Measurements from ENCODE around the gene KRT35.

The KRT35 gene

GRCh38 chr17:41468346-41468745 is 12.6 kb downstream of the KRT35 start:
- TF ChIP-seq MYC (IDR thresholded peaks at IDR 0.05; ENCODE audit: low read depth, low read length): no peak
- TF ChIP-seq CTCF (IDR thresholded peaks at IDR 0.05; ENCODE audit: low read depth, low read length): no peak
- TF ChIP-seq MAX (IDR thresholded peaks at IDR 0.05; ENCODE audit: low read depth, low read length): no peak
- TF ChIP-seq POLR2A (IDR thresholded peaks at IDR 0.05; ENCODE audit: extremely low read depth, insufficient read length): no peak
- no peak overlapping the region for H3K4me3 ChIP-seq (ENCODE audit: low read depth, low read length)
- no peak for DNase-seq (ENCODE audit: low read depth)

- no peak overlapping the region for H3K4me3 ChIP-seq (ENCODE audit: low read depth, low read length)
- TF ChIP-seq CTCF (IDR thresholded peaks at IDR 0.05; ENCODE audit: low read depth, low read length) (no peak), MYC (IDR thresholded peaks at IDR 0.05; ENCODE audit: low read depth, low read length) (no peak), MAX (IDR thresholded peaks at IDR 0.05; ENCODE audit: low read depth, low read length) (no peak), POLR2A (IDR thresholded peaks at IDR 0.05; ENCODE audit: extremely low read depth, insufficient read length) (no peak)
- no peak for DNase-seq (ENCODE audit: low read depth)
Measured at GRCh38 chr17:41467561-41467960, 13.4 kb downstream of the KRT35 start.

- DNase-seq (ENCODE audit: low read depth): no peak
- TF ChIP-seq MAX (IDR thresholded peaks at IDR 0.05; ENCODE audit: low read depth, low read length) (no peak), CTCF (IDR thresholded peaks at IDR 0.05; ENCODE audit: low read depth, low read length) (no peak)
Measured at GRCh38 chr17:41466988-41467387, 14.0 kb downstream of the KRT35 start, which contains the start of gene KRT32. Gene KRT32 (minus strand): TSS chr17:41467386. CDS start chr17:41467325, 61 bp downstream.

GRCh38 chr17:41464682-41465081 is 16.3 kb downstream of the KRT35 start:
- H3K4me3 ChIP-seq (ENCODE audit: low read depth, low read length): no peak overlapping the region
- TF ChIP-seq CTCF (IDR thresholded peaks at IDR 0.05; ENCODE audit: low read depth, low read length): no peak
- TF ChIP-seq MYC (IDR thresholded peaks at IDR 0.05; ENCODE audit: low read depth, low read length): no peak
- no peak for TF ChIP-seq POLR2A (IDR thresholded peaks at IDR 0.05; ENCODE audit: extremely low read depth, insufficient read length)
- TF ChIP-seq MAX (IDR thresholded peaks at IDR 0.05; ENCODE audit: low read depth, low read length): no peak
- DNase-seq (ENCODE audit: low read depth): no peak

More at GRCh38 chr17:41466988-41467387, 14.0 kb downstream of the KRT35 start, which contains the start of gene KRT32:
- H3K4me3 ChIP-seq (ENCODE audit: low read depth, low read length): no peak within 1 kb of the TSS

- DNase-seq (ENCODE audit: low read depth): no peak
- TF ChIP-seq MYC (IDR thresholded peaks at IDR 0.05; ENCODE audit: low read depth, low read length) (no peak), MAX (IDR thresholded peaks at IDR 0.05; ENCODE audit: low read depth, low read length) (no peak)
- H3K4me3 ChIP-seq (ENCODE audit: low read depth, low read length): no peak overlapping the region
Measured at GRCh38 chr17:41464173-41464572, 16.8 kb downstream of the KRT35 start.

GRCh38 chr17:41463746-41464145 is 17.2 kb downstream of the KRT35 start:
- no peak overlapping the region for H3K4me3 ChIP-seq (ENCODE audit: low read depth, low read length)
- no peak for DNase-seq (ENCODE audit: low read depth)
- TF ChIP-seq MAX (IDR thresholded peaks at IDR 0.05; ENCODE audit: low read depth, low read length): no peak
- no peak for TF ChIP-seq MYC (IDR thresholded peaks at IDR 0.05; ENCODE audit: low read depth, low read length)
- no peak for TF ChIP-seq CTCF (IDR thresholded peaks at IDR 0.05; ENCODE audit: low read depth, low read length)
- no peak for TF ChIP-seq POLR2A (IDR thresholded peaks at IDR 0.05; ENCODE audit: extremely low read depth, insufficient read length)

Measured in NB4 (cell line).